IPS DF 19.7 (cell line): ENCODE data around the gene NOP14.

ENCODE experiments used
- DNase-seq: peaks from one replicate; pipeline ENCODE4 v3.0.0-alpha.2; 2013; ENCODE audit warnings: low read depth, low spot score

NOP14 gene

GRCh38 chr4:2914256-2915126, 48.7 kb downstream of the NOP14 start:
- DNase-seq: no peak

- DNase-seq: no peak
These were observed 50.0 kb downstream of the NOP14 start for GRCh38 chr4:2913168-2913567.

- DNase-seq: no peak
These were observed 51.3 kb downstream of the NOP14 start for GRCh38 chr4:2911868-2912267.

- no peak for DNase-seq
These were observed 52.8 kb downstream of the NOP14 start for GRCh38 chr4:2910409-2910808.

- DNase-seq: no peak
These were observed 53.6 kb downstream of the NOP14 start for GRCh38 chr4:2909583-2909982.

GRCh38 chr4:2908686-2909085, 54.5 kb downstream of the NOP14 start:
- DNase-seq: no peak

- no peak for DNase-seq
These were observed 55.4 kb downstream of the NOP14 start for GRCh38 chr4:2907706-2908293.

- DNase-seq: no peak
These were observed 56.0 kb downstream of the NOP14 start for GRCh38 chr4:2907226-2907625.

GRCh38 chr4:2906218-2906617, 57.0 kb downstream of the NOP14 start:
- no peak for DNase-seq

- DNase-seq: no peak
These were observed 57.7 kb downstream of the NOP14 start for GRCh38 chr4:2905544-2905943.

- no peak for DNase-seq
These were observed 61.1 kb downstream of the NOP14 start for GRCh38 chr4:2902126-2902525.

GRCh38 chr4:2901186-2901585, 62.0 kb downstream of the NOP14 start:
- DNase-seq: no peak

- DNase-seq: no peak
These were observed 62.5 kb downstream of the NOP14 start for GRCh38 chr4:2900741-2901140.

GRCh38 chr4:2898001-2898400, 65.2 kb downstream of the NOP14 start:
- no peak for DNase-seq

GRCh38 chr4:2893772-2894171, 69.4 kb downstream of the NOP14 start:
- no peak for DNase-seq

GRCh38 chr4:2891294-2891693, 71.9 kb downstream of the NOP14 start:
- no peak for DNase-seq

- no peak for DNase-seq
These were observed 74.3 kb downstream of the NOP14 start for GRCh38 chr4:2888886-2889285.
